Globus pallidus (tissue), 1 donor: ENCODE measurements around the gene GARIN6.
"Not testable (repeated sequence)": the region's sequence is repeated elsewhere in the genome, so short reads cannot be mapped to it uniquely, and the experiment has no call there.

Experiments used
- DNase-seq: peaks from one replicate; pipeline ENCODE4 v3.0.0-alpha.2; 2015; ENCODE audit warnings: low spot score

The GARIN6 gene

DNA sequence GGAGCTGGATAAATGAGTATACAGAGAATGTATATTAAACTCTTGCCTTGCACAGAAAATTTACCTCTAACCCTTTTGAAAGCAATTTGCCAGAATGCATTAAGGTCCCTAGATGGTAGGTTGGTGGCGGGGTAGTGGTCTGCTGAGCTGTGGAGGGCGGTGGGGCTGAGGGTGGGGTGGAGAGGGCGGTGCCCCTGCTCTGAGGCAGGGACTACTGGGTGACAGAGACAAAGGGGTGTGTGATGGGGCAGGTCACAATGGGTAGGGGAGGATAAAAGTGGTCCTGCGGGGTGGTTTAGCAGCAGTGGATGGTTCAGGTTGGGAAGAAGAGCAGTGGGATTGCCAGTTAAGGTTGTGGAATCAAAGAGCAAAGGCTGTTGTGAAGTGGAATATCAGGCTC, at the start of gene GARIN6:
Gene GARIN6, plus strand, starts transcription at position 301 of the 400 bp plus-strand sequence. CDS start 422 bp downstream, outside the sequence.
- no peak for DNase-seq

DNA sequence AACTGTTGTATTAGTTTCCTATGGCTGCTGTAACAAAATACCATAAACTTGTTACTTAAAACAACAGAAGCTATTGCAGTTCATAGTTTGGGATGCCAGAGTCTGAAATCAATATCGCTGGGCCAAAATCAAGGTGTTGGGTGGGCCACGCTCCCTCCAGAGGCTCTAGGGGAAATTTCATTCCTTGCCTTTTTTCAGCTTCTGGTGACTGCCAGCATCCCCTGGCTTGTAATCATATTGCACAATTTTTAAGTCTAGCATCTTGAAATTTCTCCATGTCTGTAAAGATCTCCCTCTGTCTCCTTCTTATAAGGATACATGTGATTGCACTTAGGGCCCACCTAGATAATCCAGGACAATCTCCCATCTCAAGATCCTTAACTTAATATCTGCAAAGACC, 48.8 kb upstream of the GARIN6 start:
- no peak for DNase-seq

DNA sequence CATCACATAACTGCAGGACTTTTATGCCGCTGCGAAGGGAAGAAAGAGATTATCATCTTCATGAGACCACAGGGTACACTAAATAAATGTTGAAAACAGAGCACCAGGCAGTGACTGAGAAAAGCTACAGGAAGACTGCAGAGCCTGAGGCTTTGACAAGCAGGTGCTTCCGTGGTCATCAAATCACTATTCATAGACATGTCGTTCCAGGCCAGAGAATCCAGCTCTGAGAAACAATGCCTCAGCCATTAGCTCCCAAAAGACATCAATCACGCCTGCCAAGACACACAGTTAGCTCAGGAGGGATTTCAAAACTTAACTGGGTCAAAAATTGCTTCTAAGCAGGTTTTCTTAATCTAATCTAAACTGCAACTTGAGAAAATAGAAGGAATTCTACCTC, 47.2 kb upstream of the GARIN6 start:
- DNase-seq, result no peak

DNA sequence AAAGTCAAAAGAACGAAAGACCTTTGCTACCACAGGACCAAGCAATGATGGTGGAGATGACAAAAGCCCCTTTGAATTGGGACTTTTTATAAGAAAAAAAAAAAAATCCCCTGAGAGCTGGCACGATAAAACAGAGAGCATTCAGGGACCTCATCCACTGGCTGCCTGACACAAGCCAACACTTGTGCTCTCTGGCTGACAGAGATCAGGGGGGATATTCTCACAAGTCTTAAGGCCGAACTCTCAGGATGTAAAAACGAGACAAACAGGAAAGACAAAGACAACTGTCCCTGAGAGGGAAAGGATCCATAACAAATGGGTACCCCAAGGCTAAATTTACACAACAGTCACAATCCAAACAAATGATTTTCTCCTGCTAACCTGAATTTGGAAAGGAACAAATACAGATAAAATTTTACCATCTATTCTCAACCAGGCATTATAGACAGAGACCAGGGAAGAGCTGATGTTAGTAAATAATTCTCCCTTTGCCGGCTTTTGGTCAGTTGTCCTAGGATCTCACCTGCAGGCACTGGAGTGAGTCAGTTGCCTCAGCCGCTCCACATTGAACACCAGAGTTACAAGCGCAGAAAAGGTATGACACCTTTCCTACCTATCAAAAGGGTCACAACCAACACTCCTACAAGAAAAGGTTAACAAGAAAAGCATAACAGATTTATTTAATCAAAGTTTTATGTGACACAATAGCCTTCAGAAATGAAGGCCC, 37.9 kb upstream of the GARIN6 start:
- DNase-seq, result peak; percentile 3

DNA sequence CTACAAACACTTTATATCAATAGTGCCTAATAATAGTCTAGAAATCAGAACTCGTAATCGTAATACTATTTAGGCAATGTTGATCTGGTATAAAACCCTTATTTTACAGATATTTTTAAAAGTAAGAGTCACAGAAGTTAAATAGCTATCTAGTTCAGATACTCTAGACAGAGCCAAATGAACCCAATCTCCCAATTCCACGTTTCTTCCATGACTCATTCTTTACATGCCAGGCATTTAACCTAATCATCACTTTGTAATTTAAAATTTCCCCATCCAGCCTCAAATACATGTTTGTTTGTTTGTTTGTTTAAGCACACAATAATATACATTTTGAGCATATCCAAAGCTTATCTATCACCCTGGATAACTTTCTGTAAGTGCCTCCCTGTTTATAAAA, 36.4 kb upstream of the GARIN6 start:
- no peak for DNase-seq

DNA sequence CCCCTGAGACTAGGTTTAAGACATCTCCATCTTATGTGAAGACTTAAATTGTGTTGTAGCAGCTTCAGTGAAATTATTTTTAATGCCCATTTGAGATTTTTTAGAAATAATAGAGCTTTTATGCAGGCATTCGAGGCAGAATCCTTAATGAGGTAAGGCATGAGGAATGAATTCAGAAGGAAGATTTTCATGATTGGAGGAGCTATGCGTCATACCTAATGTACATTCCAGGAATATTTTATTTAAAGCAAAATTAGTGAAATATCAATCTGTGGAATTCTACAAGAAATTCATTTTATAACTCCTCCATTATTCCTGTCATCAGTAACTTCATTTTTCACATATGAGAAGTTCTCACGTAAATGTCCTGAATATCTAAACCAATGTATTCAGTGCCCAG, 36.0 kb upstream of the GARIN6 start:
- DNase-seq, result no peak

DNA sequence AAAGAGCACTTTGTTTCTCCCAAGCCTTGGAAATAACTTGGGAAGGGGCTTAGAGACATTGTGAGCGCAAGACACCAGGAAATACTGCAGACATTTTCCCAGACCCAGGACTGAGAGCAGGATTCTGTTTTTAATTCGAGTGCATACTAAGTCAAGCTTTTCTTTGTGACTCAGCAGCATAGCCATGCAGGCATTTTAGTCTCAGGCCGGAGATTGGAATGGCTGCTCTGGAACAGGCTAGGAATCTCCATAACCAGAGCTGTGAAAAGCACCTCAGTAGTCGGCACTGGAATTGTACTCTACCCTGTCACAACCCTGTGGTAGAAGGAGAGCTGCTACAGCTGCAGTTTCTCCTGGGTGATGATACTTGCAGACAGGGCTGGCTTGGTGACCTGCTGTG, 28.9 kb upstream of the GARIN6 start:
- no peak for DNase-seq

DNA sequence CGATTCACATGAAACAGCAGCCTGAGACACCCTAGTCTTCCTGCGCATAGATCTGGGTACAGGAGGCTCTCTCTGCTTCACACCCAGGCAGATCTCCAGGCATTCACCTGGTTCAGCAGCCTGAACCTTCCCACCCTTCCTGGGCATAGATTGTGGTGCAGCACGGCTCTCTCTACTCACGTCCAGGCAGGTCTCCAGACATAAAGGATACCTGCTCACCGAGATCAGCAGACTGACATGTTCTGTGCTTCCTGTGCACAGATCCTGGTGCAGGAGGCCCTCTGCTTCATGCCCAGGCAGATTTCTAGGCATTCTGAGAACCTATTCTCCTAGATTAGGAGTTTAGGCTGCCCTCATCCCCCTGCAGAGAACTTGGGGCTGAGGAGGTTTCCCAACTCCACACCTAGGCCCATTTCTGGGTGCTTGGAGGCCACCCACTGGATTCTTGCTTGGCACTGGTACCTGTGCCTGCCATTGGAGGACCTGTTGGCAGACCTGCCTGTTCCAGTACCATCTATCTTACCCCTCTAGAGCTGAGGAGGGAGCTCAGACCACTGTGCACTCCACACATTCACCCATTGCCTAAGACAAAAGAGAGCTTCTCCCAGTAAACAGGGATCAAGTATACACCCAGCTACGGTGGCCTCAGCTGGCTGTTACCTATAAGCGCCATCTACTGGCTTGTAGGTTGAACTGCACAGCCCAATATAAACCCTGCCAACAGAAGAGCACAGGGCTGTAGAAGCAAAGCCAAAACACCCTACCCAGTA, 28.0 kb upstream of the GARIN6 start:
- peak; percentile 9 for DNase-seq

DNA sequence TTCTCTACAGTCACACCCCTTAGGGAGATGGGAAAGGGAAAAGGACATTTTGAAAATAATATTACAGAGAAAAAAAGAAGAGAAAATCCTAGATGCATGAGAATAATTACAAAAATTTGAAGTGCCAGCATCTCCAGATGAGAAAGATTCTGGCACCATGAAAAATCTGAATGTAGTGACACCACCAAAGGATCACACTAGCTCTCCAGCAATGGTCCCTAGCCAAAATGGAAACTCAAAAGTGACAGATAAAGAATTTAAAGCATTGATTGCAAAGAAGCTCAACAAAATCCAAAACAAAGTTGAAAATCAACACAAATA, 27.4 kb upstream of the GARIN6 start:
- DNase-seq, result no peak

DNA sequence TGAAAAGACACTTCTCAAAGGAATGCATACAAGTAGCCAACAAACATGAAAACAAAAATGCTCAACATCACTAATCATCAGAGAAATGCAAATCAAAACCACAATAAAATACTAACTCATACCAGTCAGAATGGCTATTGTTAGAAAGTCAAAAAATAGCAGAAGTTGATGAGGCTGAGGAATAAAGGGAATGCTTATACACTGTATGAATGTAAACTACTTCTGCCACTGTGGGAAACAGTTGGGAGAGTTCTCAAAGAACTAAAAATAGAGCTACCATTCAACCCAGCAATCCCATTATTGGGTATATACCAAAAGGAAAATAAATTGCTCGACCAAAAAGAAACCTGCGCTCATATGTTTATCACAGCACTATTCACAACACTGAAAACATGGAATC, 23.0 kb upstream of the GARIN6 start:
- not testable (repeated sequence) for DNase-seq

DNA sequence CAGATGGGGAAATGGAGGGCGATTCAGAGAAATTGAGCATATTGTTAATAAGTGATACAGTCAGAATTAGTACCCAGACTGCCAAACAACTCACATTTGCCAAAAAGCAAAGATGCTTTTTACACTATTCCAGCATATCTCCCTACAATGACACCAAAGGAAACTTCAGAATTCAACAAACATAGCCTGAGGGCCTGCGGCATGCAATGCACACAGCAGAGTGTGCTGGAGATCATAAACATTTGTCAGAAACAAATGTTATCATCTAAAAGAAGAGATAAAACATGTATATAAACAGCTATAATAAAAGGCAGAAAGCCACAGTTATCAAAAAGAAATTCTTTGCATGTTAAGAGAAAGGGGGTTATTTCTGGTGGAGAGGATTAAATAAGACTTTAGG, 20.1 kb upstream of the GARIN6 start:
- DNase-seq, result no peak

DNA sequence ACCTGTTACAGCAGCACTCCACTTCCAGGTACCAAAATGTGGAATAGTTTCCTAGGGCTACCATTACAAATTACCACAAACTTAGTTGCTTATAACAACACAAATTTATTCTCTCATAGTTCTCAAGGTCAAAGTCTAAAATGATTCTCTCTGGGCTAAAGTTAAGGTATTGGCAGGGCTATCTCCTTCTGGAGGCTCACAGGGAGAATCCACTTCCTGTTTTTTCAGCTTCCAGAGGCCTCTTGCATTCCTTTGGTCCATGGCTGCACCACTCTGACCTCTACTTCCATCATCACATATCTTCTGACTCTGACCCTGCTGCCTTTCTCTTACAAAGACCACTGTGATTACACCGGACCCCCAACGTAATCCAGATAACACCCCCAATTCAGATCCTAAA, 2.9 kb upstream of the GARIN6 start:
- no peak for DNase-seq

DNA sequence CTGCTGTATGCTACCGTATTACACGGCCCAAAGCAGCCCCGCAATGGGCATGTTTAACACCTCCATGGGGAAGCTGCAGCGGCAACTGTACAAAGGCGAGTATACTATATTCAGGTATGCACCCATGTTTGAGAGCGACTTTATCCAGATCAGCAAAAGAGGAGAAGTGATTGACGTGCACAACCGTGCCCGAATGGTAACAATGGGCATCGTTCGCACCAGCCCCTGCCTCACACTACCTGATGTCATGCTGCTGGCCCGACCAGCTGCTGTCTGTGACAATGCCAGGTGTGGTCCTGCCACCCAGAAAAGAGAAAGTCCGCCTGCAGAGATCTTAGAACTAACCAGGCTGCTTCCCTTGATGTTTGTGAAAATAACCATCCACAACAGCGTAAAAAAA, 630 bp downstream of the GARIN6 start:
- no peak for DNase-seq

DNA sequence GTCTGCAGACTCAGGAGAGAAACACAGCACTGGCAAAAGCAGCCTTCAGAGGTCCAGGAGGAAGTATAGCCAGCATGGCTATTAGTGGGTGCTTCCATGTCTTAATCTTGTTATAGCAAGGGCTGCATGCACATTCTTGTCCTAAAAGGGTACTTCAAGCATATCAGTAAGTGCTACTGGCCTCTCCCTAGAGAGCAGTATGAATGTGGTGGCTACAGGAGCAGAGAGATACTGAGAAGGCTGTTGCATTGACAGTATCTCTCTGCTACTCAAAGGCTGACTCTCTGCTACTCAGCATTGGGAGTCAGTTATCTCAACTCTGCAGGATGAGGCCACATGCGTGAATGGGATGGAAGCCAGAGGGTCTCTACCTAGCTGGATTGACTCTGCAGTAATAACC, 2.0 kb downstream of the GARIN6 start:
- no peak for DNase-seq

DNA sequence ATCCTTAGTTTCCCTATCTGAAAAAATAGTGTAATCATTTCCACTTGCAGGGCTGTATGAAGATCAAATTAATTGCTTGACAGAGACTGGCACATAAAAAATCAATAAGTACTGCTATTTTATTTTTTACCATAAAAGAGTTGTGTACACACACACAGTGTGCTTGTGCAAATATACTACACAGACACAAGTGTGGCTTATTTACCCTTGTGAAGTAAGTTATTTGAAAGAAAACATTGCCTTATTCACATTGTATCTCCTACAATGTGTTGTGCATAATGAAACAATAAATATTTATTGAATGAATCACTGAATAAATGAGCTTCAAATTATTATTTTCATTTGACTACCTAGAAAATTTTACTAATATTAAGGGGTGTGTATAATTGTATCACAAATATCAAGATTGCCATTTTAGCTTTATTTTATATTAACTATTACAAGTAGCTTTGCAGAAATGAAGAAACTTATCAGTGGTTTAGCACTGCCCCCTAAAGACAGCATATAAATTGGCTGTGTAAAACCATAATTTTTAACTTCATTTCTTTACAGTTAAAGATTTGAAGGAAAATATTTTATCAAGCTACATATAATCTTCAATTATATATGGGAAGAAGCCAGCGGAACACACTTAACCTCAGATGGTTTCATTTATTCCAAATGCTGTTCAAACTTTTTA, 11.3 kb downstream of the GARIN6 start:
- no peak for DNase-seq

DNA sequence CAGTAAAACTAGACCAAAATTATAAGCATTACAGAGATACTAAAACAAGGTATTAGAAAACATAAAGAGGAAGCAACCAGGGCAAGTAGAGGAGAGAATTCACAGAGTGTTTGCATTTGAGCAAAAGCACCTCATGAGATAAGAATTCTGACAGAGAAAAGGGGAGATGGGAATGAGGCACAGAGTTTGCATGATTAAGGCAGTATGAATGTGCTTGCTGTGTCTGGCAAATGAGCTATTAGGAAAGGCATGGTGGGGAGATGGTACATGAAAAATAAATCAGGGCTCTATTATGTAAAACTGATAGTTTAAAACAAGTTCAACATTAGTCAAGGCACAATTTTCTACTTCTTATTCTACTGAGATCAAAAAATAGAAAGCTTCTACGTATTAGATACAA, 23.1 kb downstream of the GARIN6 start:
- no peak for DNase-seq

DNA sequence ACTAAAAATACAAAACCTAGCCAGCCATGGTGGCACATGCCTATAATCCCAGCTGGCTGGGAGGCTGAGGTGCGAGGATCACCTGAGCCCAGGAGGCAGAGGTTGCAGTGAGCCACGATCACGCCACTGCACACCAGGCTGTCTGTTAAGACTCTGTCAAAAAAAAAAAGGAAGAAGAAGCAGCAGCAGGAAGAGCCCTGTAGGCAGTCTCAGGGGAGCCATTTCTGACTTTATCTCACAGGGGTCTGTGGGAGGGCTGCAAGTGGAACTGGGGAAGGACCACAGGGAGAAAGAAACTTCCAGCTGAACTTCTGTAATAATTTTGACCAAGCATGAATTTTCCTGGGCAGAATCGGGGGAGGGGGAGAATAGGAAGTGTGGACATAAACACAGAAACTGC, 32.7 kb downstream of the GARIN6 start:
- DNase-seq, result no peak

DNA sequence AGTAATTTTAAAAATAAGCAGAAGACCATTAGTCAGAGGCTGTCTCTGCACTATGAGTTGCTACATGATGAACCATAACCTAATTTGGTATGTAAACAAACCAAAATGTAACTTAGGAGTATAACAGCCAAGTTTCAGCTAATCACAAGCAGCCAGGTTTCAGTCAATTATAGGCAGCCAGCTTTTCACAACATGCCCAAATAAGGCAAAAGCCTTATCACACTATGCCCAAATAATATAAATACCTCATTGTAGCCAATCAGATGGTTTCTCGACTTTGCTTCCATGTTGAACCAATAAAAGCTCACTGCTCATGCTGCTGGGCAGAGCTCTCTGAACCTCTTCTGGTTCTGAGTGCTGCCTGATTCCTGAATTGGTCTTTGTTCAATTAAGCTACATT, 38.6 kb downstream of the GARIN6 start:
- no peak for DNase-seq

DNA sequence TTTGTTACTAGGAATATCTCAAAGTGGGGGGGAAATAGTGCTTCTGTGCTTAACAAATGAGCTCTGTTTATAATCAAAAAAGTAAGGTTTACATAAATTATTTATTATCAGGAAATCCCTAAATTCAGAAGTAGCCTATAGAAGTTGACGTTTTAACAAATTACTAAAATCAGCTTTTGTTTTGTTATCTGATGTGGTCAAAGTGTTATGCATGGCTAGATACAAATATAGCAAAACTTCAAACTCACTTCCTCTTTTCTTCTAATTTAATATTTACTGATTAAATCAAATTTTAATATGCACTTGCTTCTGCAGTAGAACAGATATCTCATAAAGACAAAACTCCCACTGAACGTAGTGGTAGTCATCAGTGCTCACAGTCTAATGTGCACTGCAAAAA, 47.5 kb downstream of the GARIN6 start:
- DNase-seq, result no peak
